Measurements from ENCODE around the gene SLCO4A1. TPM values are rescaled to one million over a fixed set of nuclear protein-coding genes. Genes with fewer than 3 reads are reported as not detected.

Gene SLCO4A1
- total and polyA plus RNA-seq, 12 donors = 1.5 to 52.7 (median 6.8) TPM

DNA sequence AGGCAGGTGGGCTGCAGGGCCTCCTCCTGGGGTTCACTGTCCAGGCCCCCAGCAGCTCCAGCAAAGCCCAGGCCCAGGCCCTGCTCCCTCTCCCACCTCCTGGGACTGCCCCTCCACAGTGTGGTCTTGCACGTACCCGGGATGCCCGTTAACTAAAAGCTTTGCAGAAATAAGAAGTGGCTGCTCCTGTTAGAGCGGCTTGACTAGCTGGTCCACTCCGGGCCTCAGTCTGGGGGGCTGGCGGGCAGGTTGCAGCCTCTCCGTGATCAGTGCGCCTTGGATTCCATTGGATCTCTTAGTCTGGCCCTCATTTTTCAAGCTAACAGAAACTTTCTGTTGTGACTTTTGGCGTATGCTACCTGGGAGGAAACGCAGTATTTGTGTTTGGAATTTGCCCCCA is 26.9 kb downstream of the SLCO4A1 start:
- peaks cover 0 to 3% (median 0%) of the 10 kb centered on the region in 9 donors for H3K36me3 ChIP-seq
- peaks cover 0 to 27% (median 23%) of the 10 kb centered on the region in 9 donors for H3K4me1 ChIP-seq
- H3K4me3 ChIP-seq = no peak overlapping the region
- TF ChIP-seq, protein P1, sequence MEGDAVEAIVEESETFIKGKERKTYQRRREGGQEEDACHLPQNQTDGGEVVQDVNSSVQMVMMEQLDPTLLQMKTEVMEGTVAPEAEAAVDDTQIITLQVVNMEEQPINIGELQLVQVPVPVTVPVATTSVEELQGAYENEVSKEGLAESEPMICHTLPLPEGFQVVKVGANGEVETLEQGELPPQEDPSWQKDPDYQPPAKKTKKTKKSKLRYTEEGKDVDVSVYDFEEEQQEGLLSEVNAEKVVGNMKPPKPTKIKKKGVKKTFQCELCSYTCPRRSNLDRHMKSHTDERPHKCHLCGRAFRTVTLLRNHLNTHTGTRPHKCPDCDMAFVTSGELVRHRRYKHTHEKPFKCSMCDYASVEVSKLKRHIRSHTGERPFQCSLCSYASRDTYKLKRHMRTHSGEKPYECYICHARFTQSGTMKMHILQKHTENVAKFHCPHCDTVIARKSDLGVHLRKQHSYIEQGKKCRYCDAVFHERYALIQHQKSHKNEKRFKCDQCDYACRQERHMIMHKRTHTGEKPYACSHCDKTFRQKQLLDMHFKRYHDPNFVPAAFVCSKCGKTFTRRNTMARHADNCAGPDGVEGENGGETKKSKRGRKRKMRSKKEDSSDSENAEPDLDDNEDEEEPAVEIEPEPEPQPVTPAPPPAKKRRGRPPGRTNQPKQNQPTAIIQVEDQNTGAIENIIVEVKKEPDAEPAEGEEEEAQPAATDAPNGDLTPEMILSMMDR (IDR thresholded peaks at IDR 0.05) = no peak
- peaks cover 0 to 4% (median 0%) of the 10 kb centered on the region in 7 donors for H3K27me3 ChIP-seq
- ATAC-seq (no peak), DNase-seq (no peak)
- WGBS, 2 donors = 92 to 98% methylated on average over 10 of the region's 10 CpGs
- H3K9me3 ChIP-seq = no peaks in the 10 kb centered on the region
- intact Hi-C loops (cut with DNase I) = loop anchor here in 9 of 10 donors (2.0 to 5.0 kb wide), 6 partner anchors 120 to 167 kb away; no protein-coding TSS in a partner anchor
- H3K27ac ChIP-seq = no peak overlapping the region

GRCh38 chr20:62670156-62670555 is 27.9 kb downstream of the SLCO4A1 start:
- TF ChIP-seq, protein P1 (IDR thresholded peaks at IDR 0.05) = no peak
- 93 to 94% methylated on average over 14 of the region's 14 CpGs for WGBS, 2 donors
- H3K36me3 ChIP-seq = peaks cover 0 to 3% (median 0%) of the 10 kb centered on the region in 9 donors
- H3K4me1 ChIP-seq = peaks cover 0 to 30% (median 23%) of the 10 kb centered on the region in 9 donors
- no peak overlapping the region for H3K4me3 ChIP-seq
- ATAC-seq = no peak
- no peaks in the 10 kb centered on the region for H3K9me3 ChIP-seq
- no peak for DNase-seq
- intact Hi-C loops (cut with DNase I) = loop anchor here in 2 of 10 donors (5.0 to 10.0 kb wide), 2 partner anchors 117 to 345 kb away; no protein-coding TSS in a partner anchor
- no peak overlapping the region for H3K27ac ChIP-seq
- peaks cover 0 to 11% (median 0%) of the 10 kb centered on the region in 7 donors for H3K27me3 ChIP-seq

GRCh38 chr20:62670998-62671397 is 28.7 kb downstream of the SLCO4A1 start:
- ATAC-seq (no peak), DNase-seq (no peak)
- Histone ChIP-seq H3K27me3 (peaks cover 0 to 16% (median 0%) of the 10 kb centered on the region in 7 donors), H3K9me3 (no peaks in the 10 kb centered on the region), H3K4me1 (peaks cover 0 to 37% (median 23%) of the 10 kb centered on the region in 9 donors), H3K4me3 (no peak overlapping the region), H3K27ac (no peak overlapping the region), H3K36me3 (peaks cover 0 to 3% (median 0%) of the 10 kb centered on the region in 9 donors)
- 95% methylated on average over 17 of the region's 17 CpGs for WGBS, 2 donors
- TF ChIP-seq, protein P1 (IDR thresholded peaks at IDR 0.05) = no peak
- intact Hi-C loops (cut with DNase I) = loop anchor here in 2 of 10 donors (5.0 to 10.0 kb wide), 2 partner anchors 116 to 344 kb away; no protein-coding TSS in a partner anchor

- H3K36me3 ChIP-seq = peaks cover 0 to 3% (median 0%) of the 10 kb centered on the region in 9 donors
- no peak for DNase-seq
- 86 to 87% methylated on average over 15 of the region's 15 CpGs for WGBS, 2 donors
- ATAC-seq = no peak
- H3K9me3 ChIP-seq = no peaks in the 10 kb centered on the region
- no peak overlapping the region for H3K27ac ChIP-seq
- peaks cover 0 to 30% (median 16%) of the 10 kb centered on the region in 9 donors for H3K4me1 ChIP-seq
- TF ChIP-seq, protein P1 (IDR thresholded peaks at IDR 0.05) = no peak
- no peak overlapping the region for H3K4me3 ChIP-seq
- H3K27me3 ChIP-seq = peaks cover 0 to 24% (median 0%) of the 10 kb centered on the region in 7 donors
- intact Hi-C loops (cut with DNase I) = loop anchor here in 2 of 10 donors (5.0 to 10.0 kb wide), 2 partner anchors 116 to 343 kb away; no protein-coding TSS in a partner anchor
Measured at GRCh38 chr20:62671765-62672164, 29.5 kb downstream of the SLCO4A1 start.
